Transverse colon (tissue), 4 donors: Measurements from ENCODE around the gene ST3GAL3.

Source experiments
- CTCF ChIP-seq, 5 experiments: fragments of 200-600 bp in 3 of 5; fragments of 450-650 bp in 2 of 5; sonication (generic) in 3 of 5; IDR thresholded peaks; 1 replicate in 2 of 5; 2 replicates in 3 of 5; pipeline ENCODE4 v1.5.1; 2016 to 2017; ENCODE audit warnings: antibody characterized with exemption in 5 of 5, inconsistent platforms in 3 of 5, mild to moderate bottlenecking in 2 of 5, moderate library complexity in 1 of 5
- EP300 ChIP-seq: sonication (generic); formaldehyde crosslinking; IDR thresholded peaks from one replicate; pipeline ENCODE4 v1.6.1; 2017; ENCODE audit warnings: antibody characterized with exemption, low read depth
- POLR2AphosphoS5 ChIP-seq, 3 donors: sonication (generic); formaldehyde crosslinking; IDR thresholded peaks; one replicate each; pipeline ENCODE4 v1.6.1; 2016; ENCODE audit warnings: antibody characterized with exemption in 3 of 3

GRCh38 chr1:43754892-43755291 is 47.6 kb downstream of the ST3GAL3 start:
- TF ChIP-seq EP300 (no peak), CTCF (IDR thresholded peaks at IDR 0.05) (no peak), POLR2AphosphoS5 (IDR thresholded peaks at IDR 0.05) (no peak)
